Thyroid gland (tissue), 4 donors: Measurements from ENCODE around the gene FXYD6.

Source experiments
- CTCF ChIP-seq, 6 experiments: fragments of 200-600 bp in 3 of 6; fragments of 450-650 bp in 3 of 6; sonication (generic) in 3 of 6; IDR thresholded peaks; one replicate each; pipeline ENCODE4 v1.5.1; 2016 to 2019; ENCODE audit warnings: antibody characterized with exemption in 6 of 6, mild to moderate bottlenecking in 2 of 6, inconsistent platforms in 1 of 6, moderate library complexity in 1 of 6
- POLR2A ChIP-seq, 2 donors: fragments of 450-650 bp; IDR thresholded peaks; one replicate each; pipeline ENCODE4 v1.6.1; 2017; ENCODE audit warnings: antibody characterized with exemption in 2 of 2, mild to moderate bottlenecking in 2 of 2, moderate library complexity in 1 of 2

- TF ChIP-seq CTCF (IDR thresholded peaks at IDR 0.05) = no peak
- TF ChIP-seq POLR2A (IDR thresholded peaks at IDR 0.05) = no peak
Measured at GRCh38 chr11:117821431-117821830, 55.0 kb downstream of the FXYD6 start.
